ENCODE data around the gene TUBA1A.

TUBA1A gene

GRCh38 chr12:49188201-49188915 is 522 bp downstream of the TUBA1A start:
- TF ChIP-seq GATA2 (IDR thresholded peaks at IDR 0.05; ENCODE audit: low read depth, low read length): no peak
- TF ChIP-seq GATA3 (IDR thresholded peaks at IDR 0.05; ENCODE audit: low read depth, low read length): no peak

- no peak for TF ChIP-seq GATA3 (IDR thresholded peaks at IDR 0.05; ENCODE audit: low read depth, low read length)
- TF ChIP-seq GATA2 (IDR thresholded peaks at IDR 0.05; ENCODE audit: low read depth, low read length): no peak
Measured at GRCh38 chr12:49187184-49187583, 1.7 kb downstream of the TUBA1A start.

- TF ChIP-seq GATA2 (IDR thresholded peaks at IDR 0.05; ENCODE audit: low read depth, low read length): no peak
- no peak for TF ChIP-seq GATA3 (IDR thresholded peaks at IDR 0.05; ENCODE audit: low read depth, low read length)
Measured at GRCh38 chr12:49174218-49174617, 14.7 kb downstream of the TUBA1A start.

DNA sequence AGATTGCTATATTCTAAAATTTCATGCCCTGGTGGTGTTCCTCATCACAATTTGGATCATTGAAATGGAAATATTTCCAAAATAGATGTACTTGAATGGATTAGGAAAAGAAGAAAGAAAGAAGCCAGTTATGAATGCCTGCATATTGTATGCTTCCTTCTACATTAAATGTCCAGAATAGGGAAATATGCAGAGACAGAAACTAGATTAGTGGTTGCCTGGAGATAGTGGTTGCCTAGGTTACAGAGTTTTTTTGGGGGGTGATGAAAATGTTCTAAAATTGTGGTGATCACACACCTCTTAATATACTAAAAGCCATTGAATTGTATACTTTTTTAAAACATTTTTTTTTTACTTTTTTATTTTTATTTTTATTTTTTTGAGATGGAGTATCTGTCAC is 18.0 kb downstream of the TUBA1A start:
- TF ChIP-seq GATA2 (IDR thresholded peaks at IDR 0.05; ENCODE audit: low read depth, low read length) (no peak), GATA3 (IDR thresholded peaks at IDR 0.05; ENCODE audit: low read depth, low read length) (no peak)

- TF ChIP-seq GATA3 (IDR thresholded peaks at IDR 0.05; ENCODE audit: low read depth, low read length) (no peak), GATA2 (IDR thresholded peaks at IDR 0.05; ENCODE audit: low read depth, low read length) (no peak)
Measured at GRCh38 chr12:49165114-49165513, 23.8 kb downstream of the TUBA1A start.

- no peak for TF ChIP-seq GATA3 (IDR thresholded peaks at IDR 0.05; ENCODE audit: low read depth, low read length)
- no peak for TF ChIP-seq GATA2 (IDR thresholded peaks at IDR 0.05; ENCODE audit: low read depth, low read length)
Measured at GRCh38 chr12:49161092-49161795, 27.6 kb downstream of the TUBA1A start.

GRCh38 chr12:49160399-49160798 is 28.5 kb downstream of the TUBA1A start:
- TF ChIP-seq GATA2 (IDR thresholded peaks at IDR 0.05; ENCODE audit: low read depth, low read length) (no peak), GATA3 (IDR thresholded peaks at IDR 0.05; ENCODE audit: low read depth, low read length) (no peak)

DNA sequence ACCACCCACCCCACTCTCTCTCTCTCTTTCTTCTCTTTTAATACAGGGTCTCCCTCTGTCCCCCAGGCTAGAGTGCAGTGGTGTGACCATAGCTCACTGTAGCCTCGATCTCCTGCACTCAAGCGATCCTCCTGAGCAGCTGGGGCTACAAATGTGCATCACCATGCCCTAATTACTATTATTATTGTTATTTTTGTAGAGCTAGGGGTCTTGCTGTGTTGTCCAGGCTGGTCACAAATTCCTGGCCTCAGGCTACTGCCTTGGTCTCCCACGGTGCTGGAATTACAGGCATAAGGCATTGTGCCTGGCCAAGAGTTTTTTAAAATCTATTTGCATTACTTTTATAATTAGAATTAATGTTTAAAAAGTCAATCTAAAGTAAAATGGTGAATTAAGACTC is 34.7 kb downstream of the TUBA1A start:
- TF ChIP-seq GATA3 (IDR thresholded peaks at IDR 0.05; ENCODE audit: low read depth, low read length) (no peak), GATA2 (IDR thresholded peaks at IDR 0.05; ENCODE audit: low read depth, low read length) (no peak)

GRCh38 chr12:49147384-49147783 is 41.5 kb downstream of the TUBA1A start:
- no peak for TF ChIP-seq GATA2 (IDR thresholded peaks at IDR 0.05; ENCODE audit: low read depth, low read length)
- TF ChIP-seq GATA3 (IDR thresholded peaks at IDR 0.05; ENCODE audit: low read depth, low read length): no peak

GRCh38 chr12:49146406-49146805 is 42.5 kb downstream of the TUBA1A start:
- TF ChIP-seq GATA2 (IDR thresholded peaks at IDR 0.05; ENCODE audit: low read depth, low read length) (no peak), GATA3 (IDR thresholded peaks at IDR 0.05; ENCODE audit: low read depth, low read length) (no peak)

- TF ChIP-seq GATA2 (IDR thresholded peaks at IDR 0.05; ENCODE audit: low read depth, low read length): no peak
- TF ChIP-seq GATA3 (IDR thresholded peaks at IDR 0.05; ENCODE audit: low read depth, low read length): no peak
Measured at GRCh38 chr12:49144384-49144783, 44.5 kb downstream of the TUBA1A start.

- no peak for TF ChIP-seq GATA3 (IDR thresholded peaks at IDR 0.05; ENCODE audit: low read depth, low read length)
- no peak for TF ChIP-seq GATA2 (IDR thresholded peaks at IDR 0.05; ENCODE audit: low read depth, low read length)
Measured at GRCh38 chr12:49138999-49139398, 49.9 kb downstream of the TUBA1A start.

- TF ChIP-seq GATA3 (IDR thresholded peaks at IDR 0.05; ENCODE audit: low read depth, low read length) (no peak), GATA2 (IDR thresholded peaks at IDR 0.05; ENCODE audit: low read depth, low read length) (no peak)
Measured at GRCh38 chr12:49138587-49138986, 50.3 kb downstream of the TUBA1A start.

DNA sequence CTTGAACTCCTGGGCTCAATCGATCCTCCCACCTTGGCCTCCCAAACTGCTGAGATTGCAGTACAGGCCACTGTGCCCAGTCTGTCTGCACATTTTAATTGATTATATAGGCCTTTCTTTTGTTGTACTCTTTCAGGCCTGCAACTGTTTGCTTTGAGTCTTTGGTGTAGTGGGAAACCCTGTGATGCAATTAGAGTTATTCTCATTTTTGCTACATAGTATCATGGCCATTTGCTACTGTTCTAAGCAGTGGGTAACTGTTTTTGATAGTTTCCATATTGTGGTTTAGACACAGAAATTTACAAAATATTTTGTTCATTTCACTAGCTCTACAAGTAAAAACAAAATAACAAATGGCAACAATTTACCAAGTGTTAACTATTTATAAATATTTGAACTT is 51.4 kb downstream of the TUBA1A start:
- no peak for TF ChIP-seq GATA3 (IDR thresholded peaks at IDR 0.05; ENCODE audit: low read depth, low read length)
- no peak for TF ChIP-seq GATA2 (IDR thresholded peaks at IDR 0.05; ENCODE audit: low read depth, low read length)

Data from SH-SY5Y (cell line).